NCI-H226 (cell line): ENCODE measurements around the gene QPCTL.
"Not testable (repeated sequence)": the region's sequence is repeated elsewhere in the genome, so short reads cannot be mapped to it uniquely, and the experiment has no call there.

ENCODE experiments used
- DNase-seq: peaks from one replicate; pipeline ENCODE4 v3.0.0-alpha.2; 2015

Gene QPCTL

GRCh38 chr19:45677351-45678230 lies 14.9 kb upstream of the QPCTL start:
- peak; percentile 94 for DNase-seq

GRCh38 chr19:45681391-45682015 lies 11.0 kb upstream of the QPCTL start:
- peak; percentile 84 for DNase-seq

GRCh38 chr19:45682117-45682516 lies 10.3 kb upstream of the QPCTL start:
- DNase-seq, result no peak

GRCh38 chr19:45682908-45683307 lies 9.6 kb upstream of the QPCTL start:
- DNase-seq, result no peak

- not testable (repeated sequence) for DNase-seq
These were observed 7.4 kb upstream of the QPCTL start for GRCh38 chr19:45685045-45685444.

GRCh38 chr19:45687599-45687998 lies 4.9 kb upstream of the QPCTL start:
- DNase-seq, result no peak

- peak; percentile 88 for DNase-seq
These were observed 815 bp upstream of the QPCTL start, which contains the start of gene SNRPD2 for GRCh38 chr19:45691516-45692186. TSS of gene SNRPD2 (minus strand) at chr19:45691953. CDS start at chr19:45691888, 65 bp downstream.

GRCh38 chr19:45693106-45693788 lies 781 bp downstream of the QPCTL start:
- peak; percentile 49 for DNase-seq

GRCh38 chr19:45701676-45702075 lies 9.2 kb downstream of the QPCTL start:
- no peak for DNase-seq

- DNase-seq, result no peak
These were observed 12.6 kb downstream of the QPCTL start for GRCh38 chr19:45705115-45705514.

GRCh38 chr19:45705710-45706415 lies 13.4 kb downstream of the QPCTL start:
- DNase-seq, result no peak

GRCh38 chr19:45710356-45711130 lies 18.1 kb downstream of the QPCTL start:
- no peak for DNase-seq

GRCh38 chr19:45711851-45712698 lies 19.6 kb downstream of the QPCTL start:
- DNase-seq, result no peak

- no peak for DNase-seq
These were observed 20.2 kb downstream of the QPCTL start for GRCh38 chr19:45712699-45713067.

GRCh38 chr19:45713141-45713540 lies 20.7 kb downstream of the QPCTL start:
- DNase-seq, result no peak

GRCh38 chr19:45715139-45715538 lies 22.7 kb downstream of the QPCTL start:
- DNase-seq, result no peak

GRCh38 chr19:45716359-45717130 lies 24.1 kb downstream of the QPCTL start:
- DNase-seq, result no peak

- DNase-seq, result peak; percentile 99
These were observed 24.9 kb downstream of the QPCTL start for GRCh38 chr19:45717131-45717982.
